GM12878 (cell line): ENCODE data around the gene NEO1. TPM values are rescaled to one million over a fixed set of nuclear protein-coding genes. Genes with fewer than 3 reads are reported as not detected.

Source experiments
- ATAC-seq: fragments of 200-7000 bp; cut with Tn5 transposase; 3 replicates; pipeline ENCODE4 v1.9.1; 2020; ENCODE audit warnings: mild to moderate bottlenecking, moderate library complexity
- BruUV-seq: library from RNA; stranded (reverse); fragments of 400-500 nt; replicated peaks from 2 replicates; lab custom pipeline; 2021; lab: Mats Ljungman, UMichigan
- CTCF ChIA-PET: fragments of 300-600 bp; sonication (Branson Sonifier 250); formaldehyde crosslinking; extraction: SDS; loops from one replicate; lab custom pipeline; 2021; ENCODE audit warnings: inconsistent platforms; lab: Yijun Ruan, JAX
- POLR2A ChIA-PET: fragments of 350-600 bp; formaldehyde crosslinking; extraction: SDS; loops from one replicate; lab custom pipeline; 2021; ENCODE audit warnings: inconsistent platforms; lab: Charles Lee
- RAD21 ChIA-PET: fragments of 300-600 bp; sonication (Branson Sonifier 250); formaldehyde crosslinking; loops from one replicate; lab custom pipeline; 2023; ENCODE audit warnings: antibody characterized with exemption; ENCODE audit not compliant: unreplicated experiment; lab: Charles Lee
- SMC1A ChIA-PET: fragments of 300-600 bp; sonication (Branson Sonifier 250); formaldehyde crosslinking; loops from one replicate; lab custom pipeline; 2023; ENCODE audit not compliant: unreplicated experiment, uncharacterized antibody; lab: Charles Lee
- DNase-seq: peaks from one replicate; pipeline ENCODE4 v3.0.0-alpha.2; 2011; ENCODE audit warnings: low read depth, low spot score
- FAIRE-seq: peaks from 3 replicates; lab custom pipeline; 2011; peaks lifted over from hg19 to GRCh38; lab: Jason Lieb, UNC
- H2AFZ ChIP-seq: 2 replicates; pipeline ENCODE4 v1.6.0; 2011; ENCODE audit warnings: low read depth, low read length, control low read depth; ENCODE audit not compliant: control insufficient read depth
- H3K27ac ChIP-seq: 2 replicates; pipeline ENCODE4 v1.5.1; 2011; ENCODE audit warnings: control low read depth; ENCODE audit not compliant: control insufficient read depth, insufficient read depth
- H3K27me3 ChIP-seq, 2 experiments: replicated peaks in 1 of 2; 2 replicates each; pipeline versions ENCODE4 v1.6.0 to v1.6.1; 2011; ENCODE audit warnings: low read length in 1 of 2; ENCODE audit not compliant: control insufficient read depth in 2 of 2, insufficient read depth in 2 of 2
- H3K36me3 ChIP-seq, 2 experiments: 2 replicates each; pipeline ENCODE4 v1.5.1; 2011; ENCODE audit warnings: low read length in 1 of 2; ENCODE audit not compliant: control insufficient read depth in 2 of 2, insufficient read depth in 2 of 2
- H3K4me1 ChIP-seq: 2 replicates; pipeline ENCODE4 v1.6.1; 2011; ENCODE audit warnings: mild to moderate bottlenecking, low read length, moderate library complexity, mixed read lengths; ENCODE audit not compliant: control insufficient read depth, insufficient read depth
- H3K4me2 ChIP-seq: 2 replicates; pipeline ENCODE4 v1.6.0; 2011; ENCODE audit warnings: control low read depth; ENCODE audit not compliant: control insufficient read depth, insufficient read depth
- H3K4me3 ChIP-seq: fragments of 200-600 bp; sonication (generic); 2 replicates; pipeline ENCODE4 v1.5.1; 2016
- H3K79me2 ChIP-seq: 2 replicates; pipeline ENCODE4 v1.6.0; 2011; ENCODE audit warnings: low read length; ENCODE audit not compliant: control insufficient read depth, insufficient read depth
- H3K9ac ChIP-seq: 2 replicates; pipeline ENCODE4 v1.8.0; 2011; ENCODE audit warnings: low read length, control low read depth, mixed read lengths; ENCODE audit not compliant: control insufficient read depth, insufficient read depth
- H3K9me3 ChIP-seq: replicated peaks from 3 replicates; pipeline ENCODE4 v1.5.1; 2011; ENCODE audit warnings: mild to moderate bottlenecking, low read length; ENCODE audit not compliant: control insufficient read depth, insufficient read depth
- H4K20me1 ChIP-seq: 2 replicates; pipeline ENCODE4 v1.6.0; 2011; ENCODE audit not compliant: control insufficient read depth, insufficient read depth
- ASH2L ChIP-seq: fragments of 300-600, 200-600 bp; sonication (generic); IDR thresholded peaks from 2 replicates; pipeline ENCODE4 v1.6.1; 2017; ENCODE audit warnings: low read depth, mild to moderate bottlenecking, borderline replicate concordance
- CREB1 ChIP-seq: IDR thresholded peaks from 2 replicates; pipeline ENCODE4 v1.6.1; 2012; ENCODE audit warnings: low read depth, mild to moderate bottlenecking, inconsistent platforms
- ESRRA ChIP-seq: IDR thresholded peaks from 2 replicates; pipeline ENCODE4 v1.6.1; 2012; ENCODE audit warnings: mild to moderate bottlenecking, low read length, improper control_type of control experiment
- JUND ChIP-seq: IDR thresholded peaks from 2 replicates; pipeline ENCODE4 v1.6.1; 2012; ENCODE audit warnings: low read depth, mild to moderate bottlenecking, low read length, improper control_type of control experiment, moderate library complexity
- MTA2 ChIP-seq: fragments of 450-650 bp; IDR thresholded peaks from 2 replicates; pipeline ENCODE4 v1.6.1; 2016; ENCODE audit warnings: low read depth, mild to moderate bottlenecking, moderate library complexity
- MXI1 ChIP-seq: fragments of 150-350 bp; IDR thresholded peaks from 2 replicates; pipeline ENCODE4 v1.6.1; 2011; ENCODE audit warnings: low read depth, mild to moderate bottlenecking, inconsistent platforms, low read length, improper control_type of control experiment
- NFIC ChIP-seq: IDR thresholded peaks from 2 replicates; pipeline ENCODE4 v1.6.1; 2012; ENCODE audit warnings: low read depth, mild to moderate bottlenecking, inconsistent platforms, low read length, moderate library complexity
- SUPT20H ChIP-seq: IDR thresholded peaks from 2 replicates; pipeline ENCODE4 v1.6.1; 2011; ENCODE audit warnings: low read depth, mild to moderate bottlenecking, low read length, moderate library complexity, borderline replicate concordance; ENCODE audit not compliant: control insufficient read depth
- SUZ12 ChIP-seq: fragments of 200-600 bp; sonication (generic); IDR thresholded peaks from one replicate; pipeline ENCODE4 v1.6.1; 2018; ENCODE audit warnings: antibody characterized with exemption, mild to moderate bottlenecking; ENCODE audit not compliant: unreplicated experiment
- YY1 ChIP-seq: IDR thresholded peaks from 2 replicates; pipeline ENCODE4 v1.6.1; 2011; ENCODE audit warnings: low read depth, mild to moderate bottlenecking, low read length
- WGBS: methylation state at CpG from one replicate; pipeline ENCODE4 v1.1.6; 2016; ENCODE audit warnings: low lambda C conversion rate; ENCODE audit not compliant: insufficient replicate concordance, insufficient coverage; ENCODE audit errors: missing lambda C conversion rate; 5-methylcytosine and 5-hydroxymethylcytosine counted together
- in situ Hi-C: fragments of 300-500 bp; cut with MboI; formaldehyde crosslinking; loops from 9 replicates; pipeline ENCODE4 v1.14.3; 2018; ENCODE audit warnings: mixed read lengths
- intact Hi-C: fragments of 100-400 bp; cut with micrococcal nuclease; formaldehyde crosslinking; loops from one replicate; pipeline ENCODE4 v1.14.2; 2022; ENCODE audit not compliant: unreplicated experiment
- polyA plus RNA-seq, 11 experiments: library from polyadenylated mRNA; depleted of rRNA in 4 of 11; unstranded in 6 of 11; stranded (reverse) in 5 of 11; fragments of >200 nt; fragmentation: Nextera tagmentation in 4 of 11; fragmentation: Illumina TruSeq in 1 of 11; extraction: Ambion mirVana in 4 of 11; extraction: Trizol in 1 of 11; gene quantifications; 1 replicate in 1 of 11; 2 replicates in 10 of 11; pipeline versions ENCODE4 v1.2.1 to v1.2.3, GENCODE V29; 2011 to 2016; ENCODE audit warnings: inconsistent platforms in 2 of 11, missing spikeins in 2 of 11, low read depth in 1 of 11
- total RNA-seq, 4 experiments: library from RNA; depleted of rRNA in 3 of 4; stranded (reverse); fragments of >200 nt in 3 of 4; fragmentation: Illumina TruSeq in 1 of 4; extraction: Trizol in 1 of 4; gene quantifications; 2 replicates each; pipeline versions ENCODE4 v1.2.1 to v1.2.3, GENCODE V29; 2013 to 2021
- TF ChIP-seq, protein P1 (sequence below): IDR thresholded peaks from 2 replicates; pipeline ENCODE4 v1.6.1; 2011; ENCODE audit warnings: low read depth, low read length, improper control_type of control experiment, borderline replicate concordance
- TF ChIP-seq, protein P2 (sequence below): fragments of 450-650 bp; IDR thresholded peaks from 2 replicates; pipeline ENCODE4 v1.6.1; 2018; ENCODE audit warnings: borderline replicate concordance, mild to moderate bottlenecking; ENCODE audit not compliant: partially characterized antibody

The NEO1 gene
- total and polyA plus RNA-seq, 10 of the 15 experiments (the other 5 are each of a cell fraction or from before 2014, with no cell fraction given), result 0.03 to 2.0 (median 0.32) TPM

DNA sequence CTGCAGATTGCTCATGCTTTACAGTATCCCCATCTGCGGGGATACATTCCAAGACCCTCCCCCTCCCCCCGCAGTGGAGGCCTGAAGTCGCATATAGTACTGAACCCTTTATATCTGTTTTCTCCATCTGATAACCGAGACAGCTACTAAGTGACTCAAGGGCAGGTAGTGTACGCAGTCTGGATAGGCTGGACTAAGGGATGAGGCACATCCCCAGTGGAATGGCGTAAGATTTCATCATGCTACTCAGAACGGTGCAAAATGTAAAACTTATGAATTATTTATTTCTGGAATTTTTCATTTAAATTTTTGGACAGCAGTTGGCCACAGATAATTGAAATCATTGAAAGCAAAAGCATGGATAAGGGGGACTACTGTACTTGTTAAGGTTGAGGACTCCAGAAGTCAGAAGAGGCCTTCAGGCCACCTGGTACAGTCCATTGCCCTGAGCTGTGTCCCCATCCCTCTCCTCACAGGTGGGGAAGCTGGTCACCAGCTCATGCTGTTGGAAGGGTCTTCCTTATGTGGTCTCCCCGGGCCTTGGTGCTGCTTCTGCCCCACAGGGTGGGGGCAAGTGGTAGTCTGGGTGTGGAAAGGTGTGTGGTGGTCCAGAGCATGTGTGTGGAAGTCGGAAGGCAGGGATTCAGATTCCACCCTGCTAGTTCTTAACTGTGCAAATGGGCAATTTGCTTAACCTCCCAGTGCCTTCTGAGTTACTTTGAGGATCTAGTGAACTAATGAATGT is 244.5 kb downstream of the NEO1 start:
- ATAC-seq, result no peak
- Histone ChIP-seq H3K27me3 (no peaks in the 10 kb centered on the region; a peak in 2 of 4 replicates), H2AFZ (no peak overlapping the region), H3K27ac (no peak overlapping the region), H3K79me2 (no peaks in the 10 kb centered on the region), H3K36me3 (no peaks in the 10 kb centered on the region), H3K4me2 (no peak overlapping the region), H3K9ac (no peak overlapping the region), H3K4me1 (no peaks in the 10 kb centered on the region), H3K9me3 (no peaks in the 10 kb centered on the region), H3K4me3 (no peak overlapping the region), H4K20me1 (no peaks in the 10 kb centered on the region)
- no TSS peak for BruUV-seq
- FAIRE-seq, result no peak
- no peak for DNase-seq
- ChIA-PET RAD21 (no interaction called here), CTCF (no interaction called here), POLR2A (no interaction called here), SMC1A (no interaction called here)
- WGBS, result 33% methylated on average over 9 of the region's 9 CpGs
- no peak for TF ChIP-seq ASH2L
- TF ChIP-seq, protein P1, sequence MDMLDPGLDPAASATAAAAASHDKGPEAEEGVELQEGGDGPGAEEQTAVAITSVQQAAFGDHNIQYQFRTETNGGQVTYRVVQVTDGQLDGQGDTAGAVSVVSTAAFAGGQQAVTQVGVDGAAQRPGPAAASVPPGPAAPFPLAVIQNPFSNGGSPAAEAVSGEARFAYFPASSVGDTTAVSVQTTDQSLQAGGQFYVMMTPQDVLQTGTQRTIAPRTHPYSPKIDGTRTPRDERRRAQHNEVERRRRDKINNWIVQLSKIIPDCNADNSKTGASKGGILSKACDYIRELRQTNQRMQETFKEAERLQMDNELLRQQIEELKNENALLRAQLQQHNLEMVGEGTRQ, result no peak
- TF ChIP-seq SUZ12, result no peak
- no peak for TF ChIP-seq ESRRA
- TF ChIP-seq, protein P2, sequence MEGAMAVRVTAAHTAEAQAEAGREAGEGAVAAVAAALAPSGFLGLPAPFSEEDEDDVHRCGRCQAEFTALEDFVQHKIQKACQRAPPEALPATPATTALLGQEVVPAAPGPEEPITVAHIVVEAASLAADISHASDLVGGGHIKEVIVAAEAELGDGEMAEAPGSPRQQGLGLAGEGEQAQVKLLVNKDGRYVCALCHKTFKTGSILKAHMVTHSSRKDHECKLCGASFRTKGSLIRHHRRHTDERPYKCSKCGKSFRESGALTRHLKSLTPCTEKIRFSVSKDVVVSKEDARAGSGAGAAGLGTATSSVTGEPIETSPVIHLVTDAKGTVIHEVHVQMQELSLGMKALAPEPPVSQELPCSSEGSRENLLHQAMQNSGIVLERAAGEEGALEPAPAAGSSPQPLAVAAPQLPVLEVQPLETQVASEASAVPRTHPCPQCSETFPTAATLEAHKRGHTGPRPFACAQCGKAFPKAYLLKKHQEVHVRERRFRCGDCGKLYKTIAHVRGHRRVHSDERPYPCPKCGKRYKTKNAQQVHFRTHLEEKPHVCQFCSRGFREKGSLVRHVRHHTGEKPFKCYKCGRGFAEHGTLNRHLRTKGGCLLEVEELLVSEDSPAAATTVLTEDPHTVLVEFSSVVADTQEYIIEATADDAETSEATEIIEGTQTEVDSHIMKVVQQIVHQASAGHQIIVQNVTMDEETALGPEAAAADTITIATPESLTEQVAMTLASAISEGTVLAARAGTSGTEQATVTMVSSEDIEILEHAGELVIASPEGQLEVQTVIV, result no peak
- TF ChIP-seq CREB1, result no peak
- TF ChIP-seq YY1, result no peak
- no peak for TF ChIP-seq JUND
- no peak for TF ChIP-seq MTA2
- TF ChIP-seq NFIC, result no peak
- TF ChIP-seq MXI1, result no peak
- no peak for TF ChIP-seq SUPT20H
- intact Hi-C loops (no loop called here), in situ Hi-C loops (no loop called here)
